ENCODE measurements around the gene CPNE4.
"Not testable (repeated sequence)": the region's sequence is repeated elsewhere in the genome, so short reads cannot be mapped to it uniquely, and the experiment has no call there.

The CPNE4 gene

DNA sequence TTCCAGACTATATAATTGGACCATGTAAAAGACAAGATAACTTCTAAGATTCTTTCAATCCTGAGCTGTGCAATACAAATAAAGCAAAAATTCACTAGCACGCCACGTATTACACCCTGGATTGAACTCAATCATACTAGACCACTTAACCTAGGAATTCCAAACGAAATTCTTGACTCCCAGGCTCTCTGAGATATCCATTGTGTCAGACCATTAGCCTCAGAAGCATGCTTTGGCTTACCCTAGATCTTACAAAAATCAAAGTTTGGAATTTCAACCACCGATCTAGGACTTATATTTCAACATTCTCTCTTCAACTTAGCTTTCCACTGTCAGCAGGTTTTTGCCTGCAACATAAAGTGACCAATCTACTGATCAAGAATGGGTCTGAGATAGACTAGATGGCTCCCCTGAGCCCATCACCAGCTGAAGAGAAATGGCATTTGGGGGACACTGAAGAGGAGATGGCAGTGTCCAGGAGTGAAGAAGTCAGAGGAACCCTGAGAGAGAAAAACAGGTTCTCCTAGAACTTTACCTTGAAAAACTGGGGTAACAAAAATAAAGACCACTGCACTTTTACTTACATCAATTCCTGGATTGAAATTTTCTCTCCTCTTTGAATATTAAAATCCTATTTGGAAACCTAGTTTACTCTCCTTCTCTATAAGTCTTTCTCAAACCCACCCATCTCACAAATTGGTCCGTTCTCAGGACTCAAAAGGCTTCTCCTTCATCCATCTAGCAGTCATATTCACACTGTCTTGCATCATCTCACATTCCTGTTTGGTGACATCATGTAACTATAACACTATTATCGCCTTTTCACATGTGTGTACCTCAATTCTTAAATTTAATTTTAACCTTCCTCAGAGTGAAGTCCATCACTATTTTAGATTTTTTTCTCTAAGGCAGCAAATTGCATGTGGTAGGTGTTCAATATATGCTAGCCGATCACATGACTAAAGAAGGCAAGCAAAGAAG is 18.5 kb downstream of the CPNE4 start:
- no peak for DNase-seq (ENCODE audit: low read depth in 2 of 2)

DNA sequence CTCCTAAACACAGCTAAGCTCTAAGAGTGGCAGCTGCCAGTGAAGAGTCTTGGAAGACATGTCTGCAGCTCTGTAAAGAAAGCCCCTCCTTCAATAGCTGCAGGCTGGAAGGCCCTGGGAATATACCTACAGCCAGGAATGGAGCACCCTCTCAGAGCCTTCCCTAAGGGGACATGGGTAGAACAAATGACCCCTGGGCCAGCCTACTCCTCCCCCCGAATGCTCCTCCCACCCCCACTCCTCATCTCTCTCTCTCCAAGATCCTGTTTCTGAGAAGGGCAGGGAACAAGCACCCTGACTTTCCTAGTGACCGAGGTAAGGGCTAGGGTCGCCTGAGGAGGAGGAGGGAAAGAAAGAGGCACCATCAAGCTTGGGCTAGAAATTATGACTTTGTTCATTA is 20.7 kb downstream of the CPNE4 start:
- DNase-seq (ENCODE audit: low read depth in 2 of 2) = no peak

DNA sequence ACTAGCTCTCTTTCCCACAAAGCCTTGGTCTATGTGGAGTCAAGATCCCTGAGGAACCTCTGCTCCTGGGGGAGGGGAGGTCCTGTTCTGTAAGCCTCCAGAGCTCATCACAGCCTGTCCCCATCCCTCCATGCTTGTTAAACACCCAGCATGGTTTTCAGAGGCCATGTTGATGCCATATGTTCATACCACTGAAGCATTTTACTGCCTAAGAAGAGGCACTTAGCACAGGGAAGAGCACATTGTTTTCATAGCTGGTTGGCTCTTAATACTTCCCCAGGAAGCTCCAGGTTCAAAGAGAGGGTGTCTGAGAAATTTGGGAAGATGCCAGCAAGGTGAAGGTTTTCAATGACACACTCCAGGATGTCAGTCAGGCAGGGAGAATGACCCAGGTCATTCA is 25.6 kb downstream of the CPNE4 start:
- no peak for DNase-seq (ENCODE audit: low read depth in 2 of 2)

GRCh38 chr3:132008837-132009236 is 26.0 kb downstream of the CPNE4 start:
- no peak for DNase-seq (ENCODE audit: low read depth in 2 of 2)

DNA sequence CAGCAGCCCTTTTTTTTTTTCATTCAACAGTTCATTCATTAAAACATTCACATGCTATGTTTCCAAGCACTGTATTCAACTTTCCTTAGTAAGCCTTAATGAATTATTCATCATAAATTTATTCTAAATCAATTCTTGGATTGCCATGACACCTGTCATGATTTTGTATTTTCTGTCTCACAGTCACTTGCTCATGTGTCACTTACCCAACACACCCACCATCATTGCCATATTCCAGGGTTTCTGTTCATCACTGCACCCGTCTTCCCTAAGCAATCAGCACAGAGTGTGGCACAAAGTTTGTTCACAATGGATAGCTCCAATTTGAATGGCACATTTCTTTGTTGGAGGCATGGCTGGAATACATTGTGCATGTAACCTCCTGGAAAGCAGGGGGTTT is 27.2 kb downstream of the CPNE4 start:
- no peak for DNase-seq (ENCODE audit: low read depth in 2 of 2)

- no peak for DNase-seq (ENCODE audit: low read depth in 2 of 2)
Observed at GRCh38 chr3:132006605-132007204, 28.1 kb downstream of the CPNE4 start.

- DNase-seq (ENCODE audit: low read depth in 2 of 2) = no peak
Observed at GRCh38 chr3:132004571-132004970, 30.2 kb downstream of the CPNE4 start.

DNA sequence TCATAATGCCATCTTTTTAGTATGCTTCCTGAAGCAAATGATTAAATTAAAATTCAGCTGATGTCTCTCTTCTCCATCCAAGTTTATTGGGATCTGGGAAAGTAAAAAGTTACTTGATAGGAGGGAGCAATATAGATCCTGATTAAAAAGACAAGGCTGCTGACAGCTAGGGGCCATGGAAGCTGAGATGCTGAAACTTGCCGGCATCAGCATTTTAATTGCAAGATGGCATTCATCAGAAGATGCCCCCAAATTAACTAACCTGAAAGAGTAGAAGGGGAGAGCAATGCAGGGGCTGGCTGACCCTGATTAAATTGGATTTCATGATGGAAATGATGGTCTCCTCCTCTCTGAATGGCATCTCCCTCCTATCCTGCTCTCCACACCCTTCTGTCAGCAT is 31.1 kb downstream of the CPNE4 start:
- no peak for DNase-seq (ENCODE audit: low read depth in 2 of 2)

GRCh38 chr3:132001999-132002398 is 32.8 kb downstream of the CPNE4 start:
- DNase-seq (ENCODE audit: low read depth in 2 of 2) = no peak

- DNase-seq (ENCODE audit: low read depth in 2 of 2) = no peak
Observed at GRCh38 chr3:132001036-132001435, 33.8 kb downstream of the CPNE4 start.

GRCh38 chr3:131998027-131998426 is 36.8 kb downstream of the CPNE4 start:
- DNase-seq (ENCODE audit: low read depth in 2 of 2) = no peak

GRCh38 chr3:131995891-131996290 is 38.9 kb downstream of the CPNE4 start:
- DNase-seq (ENCODE audit: low read depth in 2 of 2) = no peak

DNA sequence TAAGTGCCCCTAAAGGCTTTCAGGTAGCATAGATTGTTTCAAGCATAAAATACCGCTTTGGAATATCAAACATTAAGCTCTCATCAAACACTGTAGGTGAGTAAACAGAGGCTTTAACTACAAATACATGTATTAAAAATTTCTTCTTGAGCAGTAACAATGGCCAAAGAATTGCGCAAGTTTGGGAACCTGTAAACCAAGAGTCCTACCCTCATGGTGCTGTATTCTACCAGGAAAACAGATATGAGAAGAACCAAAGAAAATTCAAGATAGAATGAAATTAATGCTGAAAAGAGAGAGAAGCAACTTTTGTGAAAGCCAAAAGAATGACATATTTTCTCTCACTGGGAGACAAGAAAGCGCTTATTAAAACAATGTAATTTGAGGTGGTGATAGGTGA is 45.5 kb downstream of the CPNE4 start:
- no peak for DNase-seq (ENCODE audit: low read depth in 2 of 2)

DNA sequence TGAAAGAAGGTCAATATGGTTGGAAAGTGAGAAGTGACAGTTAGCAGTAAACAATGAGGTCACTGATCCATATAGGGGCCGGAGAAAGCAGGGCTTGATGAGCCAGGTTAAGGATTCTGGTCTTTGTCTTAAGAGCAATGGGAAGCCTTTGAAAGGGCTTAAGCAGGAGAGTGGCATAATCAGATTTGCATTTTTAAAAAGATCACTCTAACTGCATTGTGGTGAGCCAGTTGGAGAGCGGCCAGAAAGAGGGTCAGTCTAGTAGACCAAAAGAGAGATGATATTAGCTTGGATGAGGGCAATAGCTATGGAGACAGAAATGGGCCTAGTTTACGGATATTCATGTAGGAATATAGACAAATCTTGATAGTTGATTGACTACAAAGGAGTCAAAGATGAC is 46.6 kb downstream of the CPNE4 start:
- no peak for DNase-seq (ENCODE audit: low read depth in 2 of 2)

DNA sequence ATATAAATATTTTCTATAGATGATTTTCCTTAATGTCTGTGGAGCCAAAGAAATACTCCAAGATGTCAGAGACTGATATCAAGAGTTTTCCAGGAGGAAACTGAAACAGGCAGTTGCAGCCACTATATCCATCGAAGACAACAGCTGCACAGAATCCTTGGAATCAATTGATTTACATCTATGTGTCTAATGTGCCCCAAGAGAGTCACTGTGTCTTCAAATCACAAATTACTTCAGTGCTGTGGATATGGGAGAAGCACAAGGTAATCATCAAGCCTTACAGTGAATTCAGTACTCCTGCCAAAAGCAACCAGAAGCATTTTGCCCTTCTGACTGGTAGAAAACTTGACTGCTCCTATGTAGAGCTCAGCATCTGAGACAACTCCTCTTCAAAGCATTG is 51.1 kb downstream of the CPNE4 start:
- DNase-seq (ENCODE audit: low read depth in 2 of 2) = no peak

GRCh38 chr3:131981323-131981722 is 53.5 kb downstream of the CPNE4 start:
- no peak for DNase-seq (ENCODE audit: low read depth in 2 of 2)

DNA sequence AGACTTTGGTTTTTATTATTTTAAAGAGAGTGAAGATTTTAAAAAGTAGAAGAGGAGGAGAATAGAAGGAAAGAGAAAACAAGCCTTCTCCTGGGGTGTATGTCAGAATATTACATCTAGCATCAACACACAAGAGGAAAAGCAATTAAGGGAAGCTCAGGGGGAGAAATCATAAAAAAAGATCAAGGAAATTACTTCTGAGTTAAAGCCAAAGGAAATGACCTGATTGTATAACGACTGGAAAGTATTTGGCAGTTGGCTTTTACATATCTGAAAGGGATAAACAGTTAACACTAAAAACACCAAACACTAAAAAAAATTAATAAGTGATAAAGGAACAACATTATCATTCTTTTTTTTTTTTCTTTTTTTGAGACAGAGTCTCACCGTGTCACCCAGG is 58.4 kb downstream of the CPNE4 start:
- DNase-seq (ENCODE audit: low read depth in 2 of 2) = no peak

- no peak for DNase-seq (ENCODE audit: low read depth in 2 of 2)
Observed at GRCh38 chr3:131975047-131975446, 59.8 kb downstream of the CPNE4 start.

DNA sequence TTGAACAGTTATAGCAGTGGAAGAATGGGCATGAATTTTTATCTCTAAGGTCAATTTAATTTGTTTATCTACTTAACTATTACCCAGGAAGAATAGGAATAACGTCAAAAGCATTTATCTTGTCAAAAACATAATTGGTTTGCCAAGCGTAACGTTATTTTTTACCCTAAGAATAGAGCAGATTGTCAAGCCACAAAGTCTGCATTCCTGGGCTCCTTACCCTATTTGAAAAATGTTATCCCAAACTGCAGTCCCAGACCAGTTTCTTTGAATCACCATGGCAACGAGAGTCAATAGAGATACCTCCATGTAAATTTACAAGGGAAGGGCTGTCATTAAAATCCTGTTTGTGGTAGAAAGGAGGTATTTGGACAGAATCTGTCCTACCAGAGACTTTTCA is 61.1 kb downstream of the CPNE4 start:
- DNase-seq (ENCODE audit: low read depth in 2 of 2) = no peak

DNA sequence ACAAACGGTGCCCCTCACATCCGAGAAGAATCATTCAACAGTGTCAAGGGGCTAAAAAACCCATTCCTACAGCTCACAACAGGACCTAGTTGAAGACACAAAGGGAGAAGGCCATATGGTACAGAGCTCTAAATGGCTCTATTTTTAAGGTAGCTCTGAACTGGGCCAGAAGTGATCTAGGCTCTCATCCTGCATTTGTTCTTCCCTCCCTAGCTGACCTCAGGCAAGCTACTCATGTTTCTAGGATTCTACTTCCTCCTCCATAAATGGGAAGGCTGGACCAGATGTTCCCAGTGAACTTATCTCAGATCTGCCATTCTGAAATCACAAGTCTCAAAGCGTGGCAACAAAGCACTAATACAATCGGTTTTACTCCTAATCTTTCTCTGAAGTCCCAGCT is 62.3 kb downstream of the CPNE4 start:
- DNase-seq (ENCODE audit: low read depth in 2 of 2) = no peak

GRCh38 chr3:131972091-131972490 is 62.7 kb downstream of the CPNE4 start:
- no peak for DNase-seq (ENCODE audit: low read depth in 2 of 2)

DNA sequence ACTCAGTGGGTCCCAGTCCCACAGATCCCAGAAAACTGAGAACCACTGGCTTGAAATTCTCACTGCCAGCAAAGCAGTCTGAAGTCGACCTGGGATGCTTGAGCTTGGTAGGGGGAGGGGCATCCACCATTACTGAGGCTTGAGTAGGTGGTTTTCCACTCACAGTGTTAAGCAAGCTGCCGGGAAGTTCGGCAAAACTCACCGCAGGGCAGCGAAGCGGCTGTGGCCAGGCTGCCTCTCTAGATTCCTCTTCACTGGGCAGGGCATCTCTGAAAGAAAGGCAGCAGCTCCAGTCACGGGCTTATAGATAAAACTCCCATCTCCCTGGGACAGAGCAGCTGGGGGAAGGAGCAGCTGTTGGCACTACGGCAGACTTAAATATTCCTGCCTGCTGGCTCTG is 71.4 kb downstream of the CPNE4 start:
- not testable (repeated sequence) for DNase-seq (ENCODE audit: low read depth in 2 of 2)

DNA sequence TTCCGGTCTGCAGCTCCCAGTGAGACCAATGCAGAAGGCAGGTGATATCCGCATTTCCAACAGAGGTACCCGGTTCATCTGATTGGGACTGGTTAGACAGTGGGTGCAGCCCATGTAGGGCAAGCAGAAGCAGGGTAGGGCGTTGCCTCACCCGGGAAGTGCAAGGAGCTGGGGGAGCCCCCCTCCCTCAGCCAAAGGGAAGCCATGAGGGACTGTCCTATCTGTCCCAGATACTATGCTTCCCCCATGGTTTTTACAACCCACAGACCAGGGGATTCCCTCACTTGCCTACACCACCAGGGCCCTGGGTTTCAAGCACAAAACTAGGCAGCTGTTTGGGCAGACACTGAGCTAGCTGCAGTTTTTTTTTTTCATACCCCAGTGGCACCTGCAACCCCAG is 71.8 kb downstream of the CPNE4 start:
- no peak for DNase-seq (ENCODE audit: low read depth in 2 of 2)
